GM19324 (cell line): ENCODE results near the gene SRCIN1.
"Not testable (repeated sequence)": the region's sequence is repeated elsewhere in the genome, so short reads cannot be mapped to it uniquely, and the experiment has no call there.

Experiments used
- ATAC-seq: cut with Tn5 transposase; IDR thresholded peaks from one replicate; pipeline ENCODE4 v1.9.1; 2021; ENCODE audit warnings: mild to moderate bottlenecking, moderate library complexity; ENCODE audit not compliant: unreplicated experiment, low FRiP score

Gene SRCIN1

DNA sequence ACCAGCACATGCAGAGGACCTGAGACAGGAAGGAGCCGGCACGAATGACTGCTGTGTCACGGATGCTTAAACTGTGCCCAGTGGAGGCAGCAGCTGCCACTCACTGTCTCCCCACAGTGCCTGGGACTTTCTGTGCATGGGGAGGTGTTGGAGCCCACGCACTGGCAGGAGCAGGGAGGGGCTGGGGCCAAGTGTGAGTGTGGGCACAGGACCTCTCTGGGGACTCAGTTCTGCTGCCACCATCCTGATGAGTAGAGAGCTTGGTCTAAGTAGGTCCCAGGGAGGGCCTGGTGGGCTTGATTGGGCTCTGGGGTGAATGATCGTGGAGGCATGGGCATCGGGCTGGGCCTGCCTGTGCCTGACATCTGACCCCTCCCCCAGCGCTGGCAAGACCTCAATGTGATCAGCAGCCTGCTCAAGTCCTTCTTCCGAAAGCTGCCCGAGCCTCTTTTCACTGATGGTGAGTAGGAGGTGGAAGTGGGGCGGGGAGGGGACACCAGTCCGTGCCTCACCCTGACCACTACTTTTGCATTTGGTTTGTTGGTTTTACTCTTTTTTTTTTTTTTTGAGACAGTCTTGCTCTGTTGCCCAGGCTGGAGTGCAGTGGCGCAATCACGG is 120.0 kb downstream of the SRCIN1 start:
- not testable (repeated sequence) for ATAC-seq

DNA sequence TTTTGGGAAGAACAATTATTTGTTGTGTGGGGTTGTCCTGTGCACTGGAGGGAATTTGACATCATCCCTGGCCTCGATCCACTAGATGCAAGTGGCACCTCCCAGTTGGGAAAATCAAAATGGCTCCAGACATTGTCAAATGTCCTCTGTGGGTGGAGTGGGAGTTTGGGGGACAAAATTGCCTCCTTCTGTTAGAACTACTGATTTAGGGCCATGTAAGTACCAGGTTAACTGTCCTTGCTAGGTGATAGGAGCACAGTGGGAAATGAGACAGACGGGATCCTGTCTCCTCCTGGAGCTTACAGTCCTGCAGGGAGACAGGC is 120.6 kb downstream of the SRCIN1 start:
- no peak for ATAC-seq

DNA sequence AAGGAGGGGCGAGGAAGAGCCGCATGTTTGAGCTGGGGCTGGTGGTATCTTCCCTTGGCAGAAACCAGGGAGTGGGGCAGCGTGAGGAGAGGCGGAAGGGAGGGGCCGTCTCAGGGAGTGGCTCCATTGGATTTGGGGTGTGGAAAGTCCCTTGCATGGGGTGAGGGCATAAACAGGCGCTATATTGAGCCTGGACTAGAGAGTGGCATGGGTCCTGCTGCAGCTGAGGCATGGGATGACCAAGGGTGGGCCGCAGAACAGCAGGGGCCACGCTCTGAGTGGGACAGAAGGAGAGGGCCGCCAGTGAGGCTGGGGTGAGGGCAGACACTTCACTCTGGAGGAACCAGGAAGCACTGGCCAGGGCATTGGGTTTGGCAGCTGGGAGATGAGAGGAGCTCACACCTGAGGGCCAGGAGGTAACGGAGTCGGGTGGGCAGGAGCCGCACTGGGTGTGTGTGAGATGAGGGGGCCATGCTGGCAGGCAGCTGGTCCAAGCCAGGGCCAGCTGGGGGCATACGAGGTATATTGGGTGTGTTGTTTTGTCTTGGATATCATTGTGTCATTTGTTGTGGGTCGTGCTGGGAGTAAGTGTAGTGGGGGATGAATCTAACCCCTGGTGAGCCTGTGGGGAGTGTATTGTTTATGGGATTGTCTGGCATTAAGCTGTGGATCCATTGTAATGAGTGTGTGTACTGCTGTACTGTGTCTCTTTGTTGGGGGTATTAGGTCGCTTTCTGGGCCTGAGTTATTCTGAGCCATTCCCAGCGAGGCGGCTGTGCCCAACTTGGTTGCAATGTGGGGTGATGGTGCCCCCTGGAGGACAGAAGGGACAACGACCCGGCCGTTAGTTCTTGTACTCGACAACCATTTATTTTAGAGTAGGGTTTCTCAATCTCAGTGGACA is 121.3 kb downstream of the SRCIN1 start:
- ATAC-seq: not testable (repeated sequence)

DNA sequence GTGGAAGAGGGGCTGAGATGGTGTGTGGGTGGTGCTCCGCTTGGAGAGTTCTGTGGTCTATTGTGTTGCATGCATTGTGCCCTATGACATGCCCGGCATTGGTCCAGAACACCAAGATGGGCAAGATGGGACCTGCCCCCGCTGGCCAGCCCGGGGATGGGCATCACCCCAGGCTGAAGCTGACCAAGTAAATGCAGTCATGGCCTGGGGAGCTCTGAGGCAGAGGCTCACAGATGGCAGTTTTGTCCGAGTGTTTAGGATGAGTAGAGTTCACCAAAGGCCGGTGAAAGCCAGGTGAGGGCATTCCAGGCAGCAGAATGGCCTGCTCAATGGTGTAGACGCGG is 123.1 kb downstream of the SRCIN1 start:
- ATAC-seq: not testable (repeated sequence)

DNA sequence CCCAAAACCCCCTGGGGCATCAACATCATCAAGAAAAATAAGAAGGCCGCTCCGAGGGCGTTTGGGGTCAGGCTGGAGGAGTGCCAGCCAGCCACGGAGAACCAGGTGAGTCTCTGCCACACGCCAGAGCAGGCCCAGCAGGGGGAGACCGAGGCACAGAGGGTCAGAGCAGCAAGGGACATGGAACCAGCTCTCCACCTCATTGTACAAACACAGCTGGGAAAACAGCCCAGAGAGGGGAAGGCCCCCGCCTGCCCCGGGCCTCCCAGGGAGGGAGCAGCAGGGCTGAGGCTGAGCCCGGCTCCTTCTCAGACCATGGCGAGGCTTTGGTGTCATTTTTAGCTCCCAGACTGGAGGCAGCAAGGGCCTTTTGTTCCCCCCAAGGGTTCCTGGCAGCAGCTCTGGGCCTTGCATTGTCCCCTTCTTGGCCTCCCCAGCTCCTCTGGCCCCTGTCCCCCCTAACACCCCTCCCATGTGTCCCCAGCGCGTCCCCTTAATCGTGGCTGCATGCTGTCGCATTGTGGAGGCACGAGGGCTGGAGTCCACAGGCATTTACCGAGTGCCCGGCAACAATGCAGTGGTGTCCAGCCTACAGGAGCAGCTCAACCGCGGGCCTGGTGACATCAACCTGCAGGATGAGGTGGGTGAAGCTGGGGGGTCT is 123.6 kb downstream of the SRCIN1 start:
- not testable (repeated sequence) for ATAC-seq
